ENCODE measurements around the gene NXPH1.

Gene NXPH1

GRCh38 chr7:8433477-8434289 lies at the start of gene NXPH1:
Gene NXPH1 (plus strand): TSS chr7:8433609.
- no peak for DNase-seq

- no peak for DNase-seq
Observed at GRCh38 chr7:8384901-8385300, 48.5 kb upstream of the NXPH1 start.

GRCh38 chr7:8386926-8387550 lies 46.4 kb upstream of the NXPH1 start:
- DNase-seq: no peak

GRCh38 chr7:8387551-8388256 lies 45.7 kb upstream of the NXPH1 start:
- no peak for DNase-seq

- DNase-seq: no peak
Observed at GRCh38 chr7:8388257-8388625, 45.2 kb upstream of the NXPH1 start.

- DNase-seq: no peak
Observed at GRCh38 chr7:8389593-8390261, 43.7 kb upstream of the NXPH1 start.

GRCh38 chr7:8390262-8390626 lies 43.2 kb upstream of the NXPH1 start:
- no peak for DNase-seq

GRCh38 chr7:8391353-8392062 lies 41.9 kb upstream of the NXPH1 start:
- DNase-seq: no peak

- DNase-seq: no peak
Observed at GRCh38 chr7:8396294-8396693, 37.1 kb upstream of the NXPH1 start.

- no peak for DNase-seq
Observed at GRCh38 chr7:8408871-8409270, 24.5 kb upstream of the NXPH1 start.

- DNase-seq: no peak
Observed at GRCh38 chr7:8411103-8411502, 22.3 kb upstream of the NXPH1 start.

- no peak for DNase-seq
Observed at GRCh38 chr7:8413600-8413999, 19.8 kb upstream of the NXPH1 start.

- no peak for DNase-seq
Observed at GRCh38 chr7:8418629-8419245, 14.7 kb upstream of the NXPH1 start.

GRCh38 chr7:8422177-8422576 lies 11.2 kb upstream of the NXPH1 start:
- DNase-seq: no peak

GRCh38 chr7:8423057-8423456 lies 10.4 kb upstream of the NXPH1 start:
- no peak for DNase-seq

- DNase-seq: no peak
Observed at GRCh38 chr7:8425223-8425622, 8.2 kb upstream of the NXPH1 start.

- DNase-seq: no peak
Observed at GRCh38 chr7:8430643-8431042, 2.8 kb upstream of the NXPH1 start.

GRCh38 chr7:8434290-8435002 lies 1.0 kb downstream of the NXPH1 start:
- DNase-seq: no peak

- DNase-seq: no peak
Observed at GRCh38 chr7:8435095-8435494, 1.7 kb downstream of the NXPH1 start.

GRCh38 chr7:8435590-8436545 lies 2.5 kb downstream of the NXPH1 start:
- no peak for DNase-seq

- no peak for DNase-seq
Observed at GRCh38 chr7:8436965-8437364, 3.6 kb downstream of the NXPH1 start.
